HCT116 (cell line): ENCODE measurements around the gene MYH11. TPM values are rescaled to one million over a fixed set of nuclear protein-coding genes. Genes with fewer than 3 reads are reported as not detected.

Source experiments
- ATAC-seq: fragments of 200-7000 bp; cut with Tn5 transposase; 2 replicates; pipeline ENCODE4 v1.9.1; 2020; ENCODE audit warnings: mild to moderate bottlenecking, moderate library complexity
- BruUV-seq: library from RNA; stranded (reverse); fragments of 400-500 nt; replicated peaks from 2 replicates; lab custom pipeline; 2021; lab: Mats Ljungman, UMichigan
- CTCF ChIA-PET: fragments of 300-600 bp; sonication (Branson Sonifier 250); formaldehyde crosslinking; loops from one replicate; lab custom pipeline; 2021; ENCODE audit warnings: antibody characterized with exemption; lab: Charles Lee
- POLR2A ChIA-PET: fragments of 300-600, 350-600 bp; sonication (Branson Sonifier 250); formaldehyde crosslinking; loops from one replicate; lab custom pipeline; 2021; ENCODE audit warnings: antibody characterized with exemption; lab: Charles Lee
- RAD21 ChIA-PET, 2 experiments: fragments of 300-600 bp; sonication (Branson Sonifier 250); formaldehyde crosslinking; loops; one replicate each; lab custom pipeline; 2023; ENCODE audit warnings: low total read pairs in 2 of 2; ENCODE audit not compliant: uncharacterized antibody in 2 of 2, unreplicated experiment in 2 of 2, low non-redundant PET in 1 of 2; lab: Charles Lee
- DNase-seq: peaks from one replicate; pipeline ENCODE4 v3.0.0-alpha.2; 2010; ENCODE audit warnings: low read depth, low spot score
- H2AFZ ChIP-seq: fragments of 200-600 bp; shearing (Covaris generic), sonication (generic); 2 replicates; pipeline ENCODE4 v1.6.1; 2017; ENCODE audit warnings: low read depth, mixed run types, mixed read lengths, antibody characterized with exemption, low read length; ENCODE audit not compliant: poor library complexity, severe bottlenecking
- H3K27ac ChIP-seq: 2 replicates; pipeline ENCODE4 v1.5.1; 2012; ENCODE audit warnings: low read depth, low read length
- H3K27me3 ChIP-seq: fragments of 200-600 bp; sonication (generic); 2 replicates; pipeline ENCODE4 v1.6.1; 2016; ENCODE audit warnings: mixed run types, low read length, mixed read lengths; ENCODE audit not compliant: insufficient read depth
- H3K36me3 ChIP-seq, 2 experiments: fragments of 200-500 bp in 1 of 2; fragments of 200-600 bp in 1 of 2; sonication (Bioruptor generic) in 1 of 2; sonication (generic) in 1 of 2; 2 replicates each; pipeline versions ENCODE4 v1.5.1 to v1.6.1; 2014 to 2016; ENCODE audit warnings: low read length in 2 of 2, inconsistent platforms in 1 of 2, mixed read lengths in 1 of 2, mixed run types in 1 of 2; ENCODE audit not compliant: insufficient read depth in 2 of 2, control insufficient read depth in 1 of 2
- H3K4me1 ChIP-seq, 2 experiments: fragments of 200-600 bp in 1 of 2; sonication (generic) in 1 of 2; 2 replicates each; pipeline versions ENCODE4 v1.5.1 to v1.6.1; 2012 to 2017; ENCODE audit warnings: low read length in 2 of 2, inconsistent platforms in 1 of 2, mild to moderate bottlenecking in 1 of 2, mixed read lengths in 1 of 2, mixed run types in 1 of 2, moderate library complexity in 1 of 2; ENCODE audit not compliant: insufficient read depth in 2 of 2, control insufficient read depth in 1 of 2
- H3K4me2 ChIP-seq: fragments of 200-600 bp; sonication (generic); 2 replicates; pipeline ENCODE4 v1.6.1; 2017; ENCODE audit warnings: mixed run types, low read length, mixed read lengths
- H3K4me3 ChIP-seq, 2 experiments: fragments of 200-600 bp in 1 of 2; sonication (generic) in 1 of 2; replicated peaks in 1 of 2; 2 replicates each; pipeline ENCODE4 v1.5.1; 2011 to 2016; ENCODE audit warnings: low read length in 2 of 2, control low read depth in 1 of 2, low read depth in 1 of 2, mild to moderate bottlenecking in 1 of 2, mixed read lengths in 1 of 2, mixed run types in 1 of 2
- H3K79me2 ChIP-seq: fragments of 200-600 bp; sonication (generic); 2 replicates; pipeline ENCODE4 v1.6.1; 2017; ENCODE audit warnings: mild to moderate bottlenecking, mixed run types, low read length, moderate library complexity, mixed read lengths; ENCODE audit not compliant: insufficient read depth
- H3K9ac ChIP-seq: fragments of 200-600 bp; sonication (generic); 2 replicates; pipeline ENCODE4 v1.6.1; 2016; ENCODE audit warnings: low read length, mixed read lengths
- H3K9me2 ChIP-seq: fragments of 200-600 bp; sonication (generic), shearing (Covaris generic); 2 replicates; pipeline ENCODE4 v1.6.1; 2017; ENCODE audit warnings: mixed run types, mild to moderate bottlenecking, moderate library complexity; ENCODE audit not compliant: insufficient read depth
- H3K9me3 ChIP-seq, 2 experiments: fragments of 200-500 bp in 1 of 2; fragments of 200-600 bp in 1 of 2; sonication (Bioruptor generic) in 1 of 2; sonication (generic) in 1 of 2; 2 replicates each; pipeline ENCODE4 v1.6.1; 2014 to 2017; ENCODE audit warnings: low read length in 2 of 2, mixed read lengths in 2 of 2, inconsistent platforms in 1 of 2, low read depth in 1 of 2, mild to moderate bottlenecking in 1 of 2, mixed run types in 1 of 2, moderate library complexity in 1 of 2; ENCODE audit not compliant: control insufficient read depth in 1 of 2, insufficient read depth in 1 of 2
- H4K20me1 ChIP-seq: fragments of 200-600 bp; sonication (generic), shearing (Covaris generic); 2 replicates; pipeline ENCODE4 v1.6.1; 2017; ENCODE audit warnings: mixed run types, mild to moderate bottlenecking, moderate library complexity; ENCODE audit not compliant: insufficient read depth
- ATF3 ChIP-seq: IDR thresholded peaks from 2 replicates; pipeline ENCODE4 v1.6.1; 2012
- CBX3 ChIP-seq: IDR thresholded peaks from 2 replicates; pipeline ENCODE4 v1.6.1; 2012; ENCODE audit warnings: low read depth
- CEBPB ChIP-seq: IDR thresholded peaks from 2 replicates; pipeline ENCODE4 v1.6.1; 2012; ENCODE audit warnings: low read depth
- CTCF ChIP-seq, 3 experiments: fragments of 200-600 bp in 1 of 3; sonication (generic) in 1 of 3; IDR thresholded peaks in 2 of 3; conservative IDR thresholded peaks in 1 of 3; 2 replicates each; pipeline ENCODE4 v1.5.1; 2012 to 2017; ENCODE audit warnings: low read depth in 2 of 3, low read length in 2 of 3, antibody characterized with exemption in 1 of 3, borderline replicate concordance in 1 of 3, control low read depth in 1 of 3, mild to moderate bottlenecking in 1 of 3, mixed read lengths in 1 of 3, mixed run types in 1 of 3, moderate library complexity in 1 of 3; ENCODE audit not compliant: insufficient read depth in 1 of 3
- ELF1 ChIP-seq: IDR thresholded peaks from 2 replicates; pipeline ENCODE4 v1.6.1; 2012; ENCODE audit warnings: low read depth, borderline replicate concordance
- EZH2 ChIP-seq: fragments of 200-600 bp; sonication (generic); IDR thresholded peaks from 2 replicates; pipeline ENCODE4 v1.6.1; 2017; ENCODE audit warnings: antibody characterized with exemption, mixed run types
- EZH2phosphoT487 ChIP-seq: fragments of 200-600 bp; IDR thresholded peaks from 2 replicates; pipeline ENCODE4 v1.6.1; 2018; ENCODE audit warnings: antibody characterized with exemption, borderline replicate concordance
- FOSL1 ChIP-seq: IDR thresholded peaks from 2 replicates; pipeline ENCODE4 v1.6.1; 2012; ENCODE audit warnings: low read depth
- MAX ChIP-seq: IDR thresholded peaks from 2 replicates; pipeline ENCODE4 v1.6.1; 2012
- POLR2A ChIP-seq: IDR thresholded peaks from 2 replicates; pipeline ENCODE4 v1.7.0; 2011; ENCODE audit warnings: borderline replicate concordance; ENCODE audit not compliant: insufficient read depth, insufficient read length; ENCODE audit errors: extremely low read depth
- SIN3A ChIP-seq: IDR thresholded peaks from 2 replicates; pipeline ENCODE4 v1.6.1; 2012; ENCODE audit warnings: low read depth
- SP1 ChIP-seq: IDR thresholded peaks from 2 replicates; pipeline ENCODE4 v1.6.1; 2012; ENCODE audit warnings: low read depth
- YY1 ChIP-seq: IDR thresholded peaks from 2 replicates; pipeline ENCODE4 v1.6.1; 2011; ENCODE audit warnings: low read length, low read depth, moderate library complexity, mild to moderate bottlenecking; ENCODE audit not compliant: insufficient replicate concordance; ENCODE audit errors: extremely low read depth
- ZBTB33 ChIP-seq: IDR thresholded peaks from 2 replicates; pipeline ENCODE4 v1.6.1; 2011; ENCODE audit warnings: mild to moderate bottlenecking, low read length, moderate library complexity; ENCODE audit not compliant: insufficient replicate concordance; ENCODE audit errors: extremely low read depth
- ZNF274 ChIP-seq: fragments of 200-500 bp; sonication (Bioruptor generic); IDR thresholded peaks from 2 replicates; pipeline ENCODE4 v1.6.1; 2014; ENCODE audit warnings: mild to moderate bottlenecking, low read depth, low read length, inconsistent platforms
- intact Hi-C: fragments of 100-400 bp; cut with micrococcal nuclease; formaldehyde crosslinking; loops from 2 replicates; pipeline ENCODE4 v1.10.0; 2022
- total RNA-seq: library from RNA; stranded (reverse); gene quantifications from one replicate; pipeline ENCODE4 v1.2.1, GENCODE V29; 2021; ENCODE audit not compliant: unreplicated experiment

The MYH11 gene
- total RNA-seq, 1 experiment from 2014 or later = 0.61 TPM

GRCh38 chr16:15725641-15726240, 131.1 kb downstream of the MYH11 start:
- no peak for DNase-seq
- Histone ChIP-seq H3K27ac (no peak overlapping the region), H3K79me2 (no peaks in the 10 kb centered on the region), H3K9me3 (no peaks in the 10 kb centered on the region), H2AFZ (no peak overlapping the region), H3K27me3 (no peaks in the 10 kb centered on the region), H3K4me1 (no peaks in the 10 kb centered on the region), H3K4me2 (no peak overlapping the region), H3K4me3 (no peak overlapping the region), H3K9ac (no peak overlapping the region), H3K9me2 (no peaks in the 10 kb centered on the region), H3K36me3 (peaks cover 0 to 14% of the 10 kb centered on the region in 2 experiments; a peak in 3 of 4 replicates), H4K20me1 (no peaks in the 10 kb centered on the region)
- no TSS peak for BruUV-seq
- no peak; the same call in 1 of the 2 replicates for ATAC-seq
- no peak for TF ChIP-seq YY1
- no peak for TF ChIP-seq MAX
- TF ChIP-seq CEBPB = no peak
- TF ChIP-seq EZH2 = no peak
- no peak for TF ChIP-seq ZBTB33
- TF ChIP-seq ELF1 = no peak
- no peak for TF ChIP-seq ZNF274
- no peak for TF ChIP-seq SP1
- no peak for TF ChIP-seq CTCF (IDR thresholded peaks at IDR 0.05 in 2 of 3, conservative IDR thresholded peaks at IDR 0.05 in 1 of 3; ENCODE audit: borderline replicate concordance in 1 of 3, insufficient read depth in 1 of 3, low read depth in 2 of 3, low read length in 2 of 3)
- TF ChIP-seq ATF3 = no peak
- no peak for TF ChIP-seq CBX3
- no peak for TF ChIP-seq POLR2A
- TF ChIP-seq FOSL1 = no peak
- no peak for TF ChIP-seq SIN3A
- no peak for TF ChIP-seq EZH2phosphoT487
- POLR2A ChIA-PET = no interaction called here
- RAD21 ChIA-PET = no interaction called here
- CTCF ChIA-PET = no interaction called here
- intact Hi-C loops = no loop called here
